Ramos (cell line): ENCODE measurements around the gene POSTN.
"Not testable (repeated sequence)": the region's sequence is repeated elsewhere in the genome, so short reads cannot be mapped to it uniquely, and the experiment has no call there.

ENCODE experiments used
- in situ Hi-C: fragments of 300-500 bp; cut with MboI; formaldehyde crosslinking; loops from one replicate; pipeline ENCODE4 v1.14.3; 2022; ENCODE audit warnings: low sequenced_read_pairs; ENCODE audit not compliant: unreplicated experiment

Gene POSTN

DNA sequence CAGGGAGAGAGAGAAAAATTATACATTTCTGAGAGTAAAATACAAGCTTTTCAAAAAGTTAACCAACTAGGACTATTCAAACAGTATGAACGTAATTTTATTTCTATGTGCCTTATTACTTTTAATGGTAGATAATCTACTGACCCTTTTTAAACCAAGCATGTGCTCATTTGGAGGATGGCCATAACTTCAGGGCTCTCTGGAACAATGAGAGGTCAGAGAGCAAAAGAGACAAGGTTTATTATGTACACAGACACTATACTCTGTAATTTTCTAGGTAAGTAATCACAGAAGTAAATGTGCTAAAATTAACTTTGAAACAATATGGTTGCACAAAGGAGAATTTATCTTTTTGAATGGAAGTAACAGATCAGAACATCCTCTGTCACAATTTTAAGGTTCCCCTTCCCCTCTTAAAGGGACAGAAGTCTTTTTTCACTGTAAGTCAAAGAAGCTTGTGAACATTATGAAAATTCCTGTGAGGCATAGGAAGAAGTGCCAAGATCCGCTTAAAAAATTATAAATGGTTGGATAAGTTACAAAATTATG lies 1.0 kb downstream of the POSTN start:
- in situ Hi-C loops: no loop called here

DNA sequence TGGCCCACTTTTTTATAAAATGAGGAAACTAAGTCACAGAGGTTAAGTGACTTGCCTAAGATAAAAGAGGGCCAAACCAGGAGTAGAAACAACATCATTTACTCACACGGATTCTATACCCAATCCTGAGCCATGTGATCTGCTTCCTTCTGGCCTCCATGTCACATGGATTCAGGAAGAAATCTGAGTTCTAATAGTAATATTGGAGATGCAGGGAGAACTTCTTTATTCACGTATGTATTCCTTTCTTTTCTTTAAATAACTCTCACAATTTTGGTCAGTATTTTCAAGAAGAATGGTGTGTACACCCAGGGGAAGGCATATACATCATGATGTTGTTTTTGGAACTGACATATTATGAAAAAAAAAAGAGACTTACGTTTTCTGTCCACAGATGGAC lies 1.8 kb downstream of the POSTN start:
- in situ Hi-C loops: no loop called here

DNA sequence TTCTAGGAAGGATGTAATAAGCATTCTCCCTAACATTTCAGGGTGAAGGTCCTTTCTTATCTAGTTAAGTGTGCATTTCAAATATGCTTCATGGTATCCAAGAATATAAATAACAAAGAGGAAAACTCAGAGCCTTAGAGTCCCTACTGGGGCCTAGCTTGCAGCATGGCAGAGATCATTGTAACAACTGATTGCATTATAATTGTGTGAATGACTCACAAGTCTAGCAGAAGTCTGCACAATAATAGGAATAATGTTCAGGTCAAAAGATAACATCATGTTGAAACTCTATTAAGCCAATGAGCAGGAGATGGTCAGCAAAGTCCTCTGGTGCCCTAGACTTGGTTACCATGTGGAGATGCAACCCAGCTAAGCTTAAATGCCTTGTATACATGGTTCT lies 3.4 kb downstream of the POSTN start:
- in situ Hi-C loops: no loop called here

DNA sequence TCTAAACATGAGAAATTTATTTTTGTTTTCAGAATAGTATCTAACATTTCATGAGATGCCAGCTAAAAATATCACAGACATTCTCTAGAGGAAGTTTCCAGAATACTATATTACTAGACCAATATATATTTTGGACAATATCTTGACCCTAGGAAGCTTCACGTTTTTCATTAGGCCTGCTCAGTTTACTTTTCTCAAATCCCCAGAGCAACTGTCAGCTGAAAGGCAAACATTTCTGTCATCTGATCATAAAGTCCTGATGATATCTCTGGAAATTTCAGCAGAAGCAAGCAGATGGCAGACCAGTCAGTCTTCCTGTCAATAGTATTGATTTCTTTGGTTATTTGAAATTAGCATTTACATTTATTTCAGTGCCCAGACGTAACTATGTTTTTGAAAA lies 4.0 kb downstream of the POSTN start:
- in situ Hi-C loops: no loop called here

DNA sequence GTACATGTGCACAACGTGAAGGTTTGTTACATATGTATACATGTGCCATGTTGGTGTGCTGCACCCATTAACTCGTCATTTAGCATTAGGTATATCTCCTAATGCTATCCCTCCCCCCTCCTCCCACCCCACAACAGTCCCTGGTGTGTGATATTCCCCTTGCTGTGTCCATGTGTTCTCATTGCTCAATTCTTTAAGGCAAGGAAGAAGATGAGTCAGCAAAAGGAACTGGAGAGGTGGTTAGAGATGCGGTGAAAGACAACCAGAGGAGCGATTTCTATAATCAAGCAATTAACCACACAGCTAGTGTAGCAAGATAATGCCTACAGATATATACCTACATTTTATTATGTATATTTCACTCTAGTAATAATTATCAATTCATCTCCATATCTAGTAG lies 9.2 kb downstream of the POSTN start:
- in situ Hi-C loops: not testable (repeated sequence)

DNA sequence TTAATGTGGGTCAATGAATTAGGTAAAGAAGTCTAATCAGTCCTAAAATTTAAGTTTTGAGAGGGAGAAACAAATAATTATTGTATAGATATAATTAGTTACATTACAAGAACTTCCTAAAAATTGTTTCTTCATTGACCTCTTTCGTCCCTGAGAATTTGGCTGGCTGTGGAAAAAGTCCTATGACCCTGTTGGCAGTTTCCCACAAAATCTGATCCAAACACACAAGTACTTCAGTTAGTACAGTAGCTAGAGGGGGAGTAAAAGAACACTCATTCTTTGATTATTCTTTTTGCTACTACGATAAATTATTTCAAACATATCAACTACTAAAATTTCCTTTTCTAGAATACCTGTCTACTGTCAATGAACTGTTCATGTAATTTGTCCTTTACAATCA lies 11.3 kb downstream of the POSTN start:
- in situ Hi-C loops: no loop called here

DNA sequence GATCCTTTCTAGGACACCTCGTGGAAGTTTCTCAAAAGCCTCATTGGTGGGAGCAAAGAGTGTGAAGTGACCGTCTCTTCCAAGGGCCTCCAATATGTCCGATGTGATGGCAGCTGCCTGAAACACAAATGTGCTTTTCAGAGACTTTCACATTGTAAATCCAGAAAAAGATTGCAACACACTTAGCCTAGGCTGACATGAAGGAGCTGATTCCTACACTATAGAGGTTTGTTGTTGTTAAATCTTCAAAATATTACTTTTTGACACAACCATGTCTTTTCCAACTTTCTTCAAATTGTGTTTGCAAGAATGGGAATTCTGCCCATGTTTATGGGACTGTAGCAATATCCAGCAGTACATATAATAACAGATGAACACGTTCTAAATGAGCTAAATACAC lies 12.4 kb downstream of the POSTN start:
- in situ Hi-C loops: no loop called here

DNA sequence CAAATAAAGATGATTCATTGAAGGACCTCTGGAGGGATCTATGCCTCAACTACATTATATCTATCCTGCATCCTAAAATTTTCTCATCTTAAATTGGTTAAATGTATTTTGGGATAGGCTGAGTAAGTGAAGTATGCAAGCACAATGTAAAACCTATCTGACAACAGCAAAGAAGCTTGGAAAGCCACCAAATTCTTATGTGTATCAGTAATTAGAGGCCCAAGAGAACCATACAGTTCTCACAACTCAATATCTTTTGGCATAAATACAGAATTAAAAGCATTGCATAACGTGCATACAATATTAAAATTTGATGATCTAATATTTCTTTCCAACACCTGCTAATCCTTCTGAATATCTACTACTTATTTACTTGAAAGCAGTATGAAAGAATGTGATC lies 13.0 kb downstream of the POSTN start:
- in situ Hi-C loops: no loop called here

DNA sequence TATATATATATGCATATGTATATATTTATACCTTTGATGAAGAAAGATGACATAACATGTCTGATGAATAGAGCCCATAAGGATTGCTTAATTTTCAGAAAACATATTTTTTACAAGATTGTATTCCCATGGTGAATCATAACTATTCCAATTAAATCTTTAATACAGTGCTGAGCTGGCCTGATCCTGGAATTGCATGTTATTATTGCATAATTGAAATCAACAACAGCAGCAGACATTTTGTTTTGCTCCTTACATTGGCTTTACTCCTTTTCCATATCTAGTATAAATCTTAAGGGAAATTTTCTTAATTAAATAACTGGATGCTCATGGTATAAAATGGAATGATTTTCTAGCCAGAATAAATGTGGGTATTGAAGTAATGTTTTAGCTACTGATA lies 22.0 kb downstream of the POSTN start:
- in situ Hi-C loops: no loop called here

DNA sequence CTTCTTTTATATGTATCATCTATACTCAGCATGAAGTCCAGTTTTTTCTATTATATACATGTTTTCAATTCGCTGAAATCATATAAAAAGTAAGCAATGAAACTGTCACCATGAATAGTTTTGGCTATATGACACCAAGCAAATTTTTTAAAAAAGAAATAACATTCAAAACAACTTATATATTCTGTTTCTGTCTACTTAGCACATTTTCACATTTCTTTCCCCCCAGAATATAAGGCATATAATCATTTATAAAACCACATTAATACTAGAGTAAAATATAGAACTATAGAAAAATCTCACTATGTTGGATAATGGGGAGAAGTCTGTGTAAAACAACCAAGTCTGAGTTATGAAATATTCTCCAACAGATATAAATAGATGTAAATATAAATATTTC lies 33.1 kb downstream of the POSTN start:
- in situ Hi-C loops: no loop called here

DNA sequence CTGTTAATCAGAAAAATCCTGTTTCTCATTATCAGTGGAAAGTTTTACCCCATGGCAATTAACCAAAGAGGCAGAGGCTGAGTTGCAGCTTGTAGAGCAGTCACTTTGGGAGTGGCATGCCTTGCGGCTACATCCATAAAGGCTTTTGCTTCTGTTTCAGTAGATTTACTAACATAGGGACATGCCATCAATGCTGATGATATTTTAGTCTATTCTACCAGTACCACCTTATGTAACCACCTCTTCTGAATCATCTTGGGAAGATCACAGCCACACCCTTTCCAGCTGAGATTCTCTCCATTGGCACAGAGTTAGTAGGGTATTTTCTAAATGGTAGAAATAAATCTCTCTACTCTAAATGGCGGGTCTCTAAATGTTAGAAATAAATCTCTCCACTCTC lies 37.5 kb downstream of the POSTN start:
- in situ Hi-C loops: no loop called here

DNA sequence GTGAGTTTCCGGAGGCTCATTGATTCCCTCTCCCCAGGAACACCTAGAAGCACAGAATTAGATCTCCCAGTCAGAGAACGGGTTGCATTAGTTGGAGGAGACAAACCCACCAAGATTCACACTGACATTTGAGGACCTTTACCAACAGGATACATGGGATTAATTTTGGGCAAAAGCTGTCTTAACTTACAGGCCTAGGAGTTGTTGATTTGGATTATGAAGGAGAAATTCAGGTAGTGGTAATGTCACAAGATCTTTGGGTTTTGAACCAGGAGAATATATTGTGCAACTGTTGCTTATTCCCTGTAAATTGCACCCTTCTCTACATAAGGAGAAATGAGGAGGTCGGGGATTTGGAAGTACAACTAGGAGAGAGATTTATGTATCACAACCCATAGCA lies 38.0 kb downstream of the POSTN start:
- in situ Hi-C loops: no loop called here

DNA sequence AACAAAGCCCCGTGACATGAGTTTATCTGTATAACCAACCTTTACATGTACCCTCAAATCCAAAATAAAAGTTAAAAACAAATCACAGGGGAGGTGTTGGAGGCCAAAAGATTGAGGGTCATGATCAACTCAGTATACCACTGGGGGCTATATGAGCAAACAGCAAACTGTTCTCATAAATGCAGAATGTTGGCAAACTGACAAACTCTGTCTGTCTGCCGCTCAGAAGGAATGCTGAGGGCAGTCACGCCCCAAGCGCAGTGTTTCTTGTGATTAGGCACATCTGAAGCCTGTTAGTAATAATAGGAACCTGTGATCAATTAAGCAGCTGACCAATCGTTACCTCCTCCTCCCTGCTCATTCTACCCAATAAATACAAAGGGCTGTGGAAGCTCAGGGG lies 39.8 kb downstream of the POSTN start:
- in situ Hi-C loops: not testable (repeated sequence)

DNA sequence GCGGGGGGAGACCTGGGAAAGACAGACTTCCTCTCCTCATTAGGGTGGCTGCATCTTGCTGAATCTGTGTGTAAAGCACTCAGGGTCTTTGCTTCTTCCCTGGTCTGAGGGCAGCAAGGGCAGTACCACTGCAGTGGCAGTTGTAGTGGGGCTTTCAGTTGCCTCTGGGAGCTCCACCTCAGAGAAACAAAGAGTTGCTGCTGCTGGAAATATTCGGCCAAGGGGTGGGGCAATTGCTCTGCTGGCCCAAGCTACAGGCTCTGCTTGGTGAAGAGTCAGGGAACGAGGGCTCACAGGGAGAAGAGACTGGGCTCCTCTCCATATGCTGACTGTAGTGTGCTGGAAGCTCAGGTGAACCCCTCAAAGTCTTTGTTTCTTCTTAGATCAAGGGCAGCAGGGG lies 52.5 kb downstream of the POSTN start:
- in situ Hi-C loops: no loop called here

DNA sequence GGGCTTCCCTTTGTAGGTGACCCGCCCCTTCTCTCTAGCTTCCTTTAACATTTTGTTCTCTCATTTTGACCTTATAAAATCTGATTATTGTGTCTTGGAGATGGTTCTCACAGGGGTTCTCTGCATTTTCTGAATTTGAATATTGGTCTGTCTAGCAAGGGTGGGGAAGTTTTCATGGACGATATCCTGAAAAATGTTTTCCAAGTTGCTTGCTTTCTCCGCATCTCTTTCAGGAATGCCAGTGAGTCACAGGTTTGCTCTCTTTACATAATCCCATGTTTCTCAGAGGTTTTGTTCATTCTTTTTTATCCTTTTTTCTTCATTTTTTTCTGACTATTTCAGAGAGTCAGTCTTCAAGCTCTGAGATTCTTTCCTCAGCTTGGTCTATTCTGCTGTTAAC lies 53.6 kb downstream of the POSTN start:
- in situ Hi-C loops: no loop called here

DNA sequence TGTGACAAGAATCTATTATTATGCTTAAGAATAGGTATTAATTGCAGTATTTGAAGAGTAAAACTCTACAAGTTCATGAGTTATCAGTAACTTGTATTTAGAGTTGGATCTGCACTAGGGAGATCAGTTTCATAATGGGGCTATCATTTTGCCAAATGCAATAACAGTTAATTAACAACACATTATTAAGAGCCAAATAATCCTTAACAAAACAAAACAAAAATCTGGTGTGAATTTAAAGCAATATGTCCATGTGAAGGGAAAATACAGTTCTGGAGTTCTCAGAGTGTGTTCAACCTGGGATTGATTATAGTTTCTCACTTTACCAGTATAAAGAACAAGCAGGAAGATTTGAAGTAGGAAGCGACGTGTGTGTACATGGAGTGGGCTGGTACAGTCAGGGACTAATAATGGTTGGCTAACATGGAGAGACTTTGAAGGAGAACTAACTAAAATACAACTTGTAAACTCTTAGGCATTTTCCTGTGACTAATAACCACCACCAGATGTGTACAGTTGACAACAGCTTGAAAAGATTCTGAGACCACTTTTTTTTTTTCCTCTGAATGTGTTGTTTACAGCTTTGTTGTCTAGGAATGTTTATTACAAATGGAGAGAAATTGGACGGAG lies 58.5 kb downstream of the POSTN start:
- in situ Hi-C loops: no loop called here

DNA sequence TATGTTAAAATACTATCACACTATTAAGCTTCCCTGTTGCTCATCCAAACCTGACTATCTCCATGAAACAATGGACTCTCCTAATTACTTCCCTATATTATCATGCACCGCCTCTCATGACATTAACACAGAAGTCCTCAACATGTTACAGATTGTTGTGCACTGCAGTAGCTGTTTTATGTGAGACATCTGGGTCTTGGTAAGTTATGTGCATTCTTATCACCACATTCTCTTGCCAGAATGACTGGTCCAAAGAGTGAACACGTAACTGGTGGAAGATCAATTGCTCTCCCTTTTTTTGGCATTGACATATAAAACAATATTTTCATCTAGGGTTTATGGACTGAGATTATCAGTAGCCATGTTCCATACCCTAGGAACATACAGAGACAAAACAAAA lies 59.4 kb downstream of the POSTN start:
- in situ Hi-C loops: no loop called here

DNA sequence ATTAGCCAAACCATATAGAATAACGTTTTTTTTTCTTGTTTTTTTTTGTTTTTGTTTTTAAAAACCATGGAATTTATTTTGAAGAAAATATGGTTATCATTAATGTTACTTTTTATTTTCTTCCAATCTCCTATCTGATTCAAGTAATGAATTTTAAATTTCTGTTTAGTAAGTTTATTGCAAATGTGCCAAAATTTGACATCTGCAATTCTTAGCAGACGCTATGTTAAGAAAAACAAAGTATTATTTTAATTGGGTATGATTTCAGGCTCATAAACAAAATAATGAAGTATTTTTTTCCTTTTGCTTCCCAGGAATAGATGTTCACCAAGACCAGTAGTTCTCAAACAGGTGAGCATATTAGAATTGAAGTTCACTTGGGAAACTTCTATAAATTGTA lies 63.1 kb downstream of the POSTN start:
- in situ Hi-C loops: no loop called here

DNA sequence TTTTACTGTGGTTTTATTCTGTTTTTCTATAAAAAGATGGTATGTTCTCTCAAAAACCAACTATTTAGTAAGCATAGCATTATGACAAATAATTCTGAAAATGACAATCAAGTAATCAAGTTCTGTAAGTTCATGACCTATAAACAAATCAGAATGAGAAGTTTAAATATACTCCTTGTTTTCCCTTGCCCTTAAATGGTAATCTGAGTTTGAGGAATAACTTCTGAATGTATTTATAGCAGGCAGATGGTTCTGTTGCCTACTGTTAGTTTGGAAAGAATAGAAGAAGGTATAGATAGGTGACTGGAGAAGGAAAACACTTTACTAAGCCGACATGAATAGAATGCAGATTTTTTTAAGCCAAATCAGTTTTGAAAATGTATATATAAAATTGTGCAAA lies 63.9 kb downstream of the POSTN start:
- in situ Hi-C loops: no loop called here

DNA sequence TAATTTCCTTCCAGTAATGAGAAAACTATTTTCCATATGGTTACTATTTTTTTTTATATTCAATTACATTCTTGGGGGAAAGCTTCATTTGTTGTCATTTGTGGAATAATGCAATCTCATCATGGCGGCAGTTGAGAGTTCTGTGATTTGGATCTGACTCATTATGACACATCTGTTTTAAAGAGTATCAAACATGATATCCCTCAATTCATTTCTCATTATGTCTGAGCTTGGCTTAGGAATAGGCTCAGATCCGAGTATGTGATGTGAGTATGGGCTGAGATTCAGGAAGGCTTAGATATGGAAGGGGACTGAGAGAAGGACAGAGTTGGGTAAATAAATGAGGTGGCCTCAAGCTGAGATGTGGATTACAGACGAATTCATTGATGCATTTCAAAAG lies 64.4 kb downstream of the POSTN start:
- in situ Hi-C loops: no loop called here

DNA sequence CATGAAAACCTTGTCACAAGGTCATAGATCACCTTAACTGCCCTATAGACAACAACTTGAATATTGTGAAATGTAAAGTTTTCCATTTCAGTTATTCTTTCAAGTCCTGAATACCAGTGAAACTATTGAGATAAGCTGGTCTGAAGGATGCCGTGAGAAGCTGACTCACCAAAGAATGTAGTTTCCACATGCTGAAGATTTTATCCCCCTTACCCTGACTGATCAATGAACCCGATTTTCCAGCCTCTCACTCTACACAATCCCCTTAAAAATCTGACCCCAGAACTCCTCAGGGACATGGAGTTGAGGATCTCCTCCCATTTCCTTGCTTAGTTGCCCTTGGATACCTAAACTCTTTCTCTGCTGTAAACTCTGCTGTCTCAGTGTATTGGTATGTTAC lies 67.5 kb downstream of the POSTN start:
- in situ Hi-C loops: no loop called here

DNA sequence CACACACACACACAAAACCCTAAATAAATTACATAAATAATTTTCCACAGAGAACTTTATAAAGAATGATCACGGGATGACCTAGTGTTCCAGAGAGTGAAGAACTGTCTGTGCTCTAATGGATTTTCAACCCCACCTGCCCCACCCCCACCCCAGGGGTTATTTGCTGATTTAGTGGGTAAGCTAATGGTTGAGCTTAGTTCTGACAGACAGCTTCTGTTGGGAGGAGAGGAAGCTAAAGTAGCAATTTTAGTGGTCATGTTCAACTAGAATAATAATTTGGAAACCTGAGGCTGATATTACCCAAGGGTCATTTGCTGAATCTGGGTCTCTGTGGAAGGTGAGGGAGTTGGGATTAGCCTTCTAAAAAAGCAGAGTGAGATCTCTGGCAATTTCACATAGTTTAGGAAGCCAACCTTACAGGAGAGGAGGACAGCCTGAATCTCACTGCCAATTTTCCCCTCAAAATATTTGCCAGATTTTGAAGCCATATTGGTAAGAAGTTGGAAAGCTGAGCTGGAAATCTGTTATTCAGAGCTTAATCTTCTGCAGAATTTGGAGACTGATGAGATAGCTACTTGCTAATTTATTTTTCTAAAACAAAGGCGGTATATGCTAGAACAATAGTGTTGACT lies 68.7 kb downstream of the POSTN start:
- in situ Hi-C loops: no loop called here
